Gastrocnemius medialis (tissue), 4 donors: ENCODE data around the gene UGT1A9.

Source experiments
- POLR2A ChIP-seq, 2 donors: fragments of 450-650 bp; IDR thresholded peaks; one replicate each; pipeline ENCODE4 v1.6.1; 2017; ENCODE audit warnings: antibody characterized with exemption in 2 of 2, mild to moderate bottlenecking in 2 of 2, moderate library complexity in 2 of 2
- TF ChIP-seq, protein P1 (sequence below), 5 experiments: fragments of 450-650 bp in 3 of 5; fragments of 200-600 bp in 2 of 5; sonication (generic) in 2 of 5; IDR thresholded peaks in 4 of 5; conservative IDR thresholded peaks in 1 of 5; 1 replicate in 4 of 5; 2 replicates in 1 of 5; pipeline ENCODE4 v1.5.1; 2016 to 2019; ENCODE audit warnings: antibody characterized with exemption in 5 of 5, mild to moderate bottlenecking in 3 of 5, moderate library complexity in 3 of 5

DNA sequence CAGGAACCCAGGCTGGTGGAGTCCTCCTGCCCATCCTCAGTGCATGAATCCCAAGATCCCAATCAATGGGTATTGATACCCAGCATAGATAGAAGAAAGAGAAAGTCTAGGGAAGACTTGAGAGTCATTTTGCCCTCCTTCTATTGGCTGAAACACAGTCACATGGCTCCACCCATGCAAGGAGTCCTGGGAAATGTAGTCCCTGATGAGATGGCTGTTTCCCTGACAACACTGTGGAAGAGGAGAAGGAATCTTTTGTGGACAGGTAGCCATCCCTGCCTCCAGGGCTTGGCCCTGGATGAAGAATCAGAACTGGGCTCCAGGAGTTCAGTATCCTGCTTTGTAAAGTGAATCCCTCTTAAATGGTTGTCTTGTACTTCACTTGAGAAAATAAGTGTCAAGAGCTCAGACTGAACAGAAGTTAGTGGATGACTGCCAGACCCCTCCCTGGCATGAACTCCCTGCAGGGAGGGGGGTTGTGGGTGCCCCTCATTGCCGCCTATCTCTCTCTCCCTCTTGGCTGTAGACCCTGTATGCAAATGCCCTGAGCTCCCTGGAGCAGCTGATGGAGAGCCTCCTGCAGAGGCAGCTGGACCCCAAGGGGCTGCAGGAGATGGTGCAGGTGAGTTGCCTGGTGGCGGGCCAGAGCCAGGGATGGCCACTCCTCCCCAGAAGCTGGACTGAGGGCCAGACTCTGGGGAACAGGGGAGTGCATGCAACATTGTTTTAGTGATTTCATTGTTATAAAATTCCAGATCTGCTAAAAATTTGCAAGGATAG lies 142.5 kb downstream of the UGT1A9 start:
- TF ChIP-seq, protein P1, sequence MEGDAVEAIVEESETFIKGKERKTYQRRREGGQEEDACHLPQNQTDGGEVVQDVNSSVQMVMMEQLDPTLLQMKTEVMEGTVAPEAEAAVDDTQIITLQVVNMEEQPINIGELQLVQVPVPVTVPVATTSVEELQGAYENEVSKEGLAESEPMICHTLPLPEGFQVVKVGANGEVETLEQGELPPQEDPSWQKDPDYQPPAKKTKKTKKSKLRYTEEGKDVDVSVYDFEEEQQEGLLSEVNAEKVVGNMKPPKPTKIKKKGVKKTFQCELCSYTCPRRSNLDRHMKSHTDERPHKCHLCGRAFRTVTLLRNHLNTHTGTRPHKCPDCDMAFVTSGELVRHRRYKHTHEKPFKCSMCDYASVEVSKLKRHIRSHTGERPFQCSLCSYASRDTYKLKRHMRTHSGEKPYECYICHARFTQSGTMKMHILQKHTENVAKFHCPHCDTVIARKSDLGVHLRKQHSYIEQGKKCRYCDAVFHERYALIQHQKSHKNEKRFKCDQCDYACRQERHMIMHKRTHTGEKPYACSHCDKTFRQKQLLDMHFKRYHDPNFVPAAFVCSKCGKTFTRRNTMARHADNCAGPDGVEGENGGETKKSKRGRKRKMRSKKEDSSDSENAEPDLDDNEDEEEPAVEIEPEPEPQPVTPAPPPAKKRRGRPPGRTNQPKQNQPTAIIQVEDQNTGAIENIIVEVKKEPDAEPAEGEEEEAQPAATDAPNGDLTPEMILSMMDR (IDR thresholded peaks at IDR 0.05 in 4 of 5, conservative IDR thresholded peaks at IDR 0.05 in 1 of 5) = no peak
- TF ChIP-seq POLR2A (IDR thresholded peaks at IDR 0.05) = no peak
